Measurements from ENCODE around the gene CADM2.

- TF ChIP-seq CTCF (conservative IDR thresholded peaks at IDR 0.05) (no peak), ZFX (IDR thresholded peaks at IDR 0.05) (no peak)
Observed at GRCh38 chr3:85264381-85264780, 305.6 kb downstream of the CADM2 start.
